ENCODE data around the gene ABLIM1. TPM values are rescaled to one million over a fixed set of nuclear protein-coding genes. Genes with fewer than 3 reads are reported as not detected.

Gene ABLIM1
- total RNA-seq, 4 donors from 2014 or later: 41.2 to 128 (median 97.3) TPM

GRCh38 chr10:114596793-114597192 lies 61.3 kb downstream of the ABLIM1 start:
- H3K27ac ChIP-seq: no peak overlapping the region
- no peaks in the 10 kb centered on the region for H3K27me3 ChIP-seq
- intact Hi-C loops (cut with DNase I; ENCODE audit: low total_unique reads): no loop called here
- no peaks in the 10 kb centered on the region for H3K36me3 ChIP-seq
- TF ChIP-seq POLR2A (IDR thresholded peaks at IDR 0.05) (no peak), CTCF (IDR thresholded peaks at IDR 0.05) (no peak)
- DNase-seq: no peak
- H3K4me1 ChIP-seq: no peaks in the 10 kb centered on the region
- H3K9me3 ChIP-seq: no peaks in the 10 kb centered on the region
- no peak overlapping the region for H3K4me3 ChIP-seq

- H3K4me3 ChIP-seq: no peak overlapping the region
- no peaks in the 10 kb centered on the region for H3K4me1 ChIP-seq
- no peak for DNase-seq
- no peaks in the 10 kb centered on the region for H3K27me3 ChIP-seq
- H3K36me3 ChIP-seq: no peaks in the 10 kb centered on the region
- intact Hi-C loops (cut with DNase I; ENCODE audit: low total_unique reads): no loop called here
- H3K27ac ChIP-seq: no peak overlapping the region
- no peaks in the 10 kb centered on the region for H3K9me3 ChIP-seq
- TF ChIP-seq CTCF (IDR thresholded peaks at IDR 0.05): no peak
- TF ChIP-seq POLR2A (IDR thresholded peaks at IDR 0.05): no peak
These were observed 64.1 kb downstream of the ABLIM1 start for GRCh38 chr10:114593816-114594468.

- no peak overlapping the region for H3K27ac ChIP-seq
- H3K36me3 ChIP-seq: no peaks in the 10 kb centered on the region
- no peaks in the 10 kb centered on the region for H3K27me3 ChIP-seq
- TF ChIP-seq POLR2A (IDR thresholded peaks at IDR 0.05) (no peak), CTCF (IDR thresholded peaks at IDR 0.05) (no peak)
- H3K4me3 ChIP-seq: no peak overlapping the region
- no peaks in the 10 kb centered on the region for H3K9me3 ChIP-seq
- no peak for DNase-seq
- intact Hi-C loops (cut with DNase I; ENCODE audit: low total_unique reads): no loop called here
- H3K4me1 ChIP-seq: no peaks in the 10 kb centered on the region
These were observed 64.8 kb downstream of the ABLIM1 start for GRCh38 chr10:114593240-114593792.

GRCh38 chr10:114590993-114591392 lies 67.1 kb downstream of the ABLIM1 start:
- Histone ChIP-seq H3K4me1 (no peaks in the 10 kb centered on the region), H3K27me3 (no peaks in the 10 kb centered on the region), H3K36me3 (no peaks in the 10 kb centered on the region), H3K27ac (no peak overlapping the region), H3K9me3 (no peaks in the 10 kb centered on the region), H3K4me3 (no peak overlapping the region)
- TF ChIP-seq CTCF (IDR thresholded peaks at IDR 0.05): no peak
- DNase-seq: no peak
- intact Hi-C loops (cut with DNase I; ENCODE audit: low total_unique reads): no loop called here

GRCh38 chr10:114584419-114584818 lies 73.7 kb downstream of the ABLIM1 start:
- Histone ChIP-seq H3K27ac (no peak overlapping the region), H3K9me3 (no peaks in the 10 kb centered on the region), H3K4me1 (no peaks in the 10 kb centered on the region), H3K36me3 (no peaks in the 10 kb centered on the region), H3K27me3 (no peaks in the 10 kb centered on the region), H3K4me3 (no peak overlapping the region)
- DNase-seq: no peak
- intact Hi-C loops (cut with DNase I; ENCODE audit: low total_unique reads): no loop called here
- TF ChIP-seq CTCF (IDR thresholded peaks at IDR 0.05): no peak
- TF ChIP-seq POLR2A (IDR thresholded peaks at IDR 0.05): no peak
